ACC112 (cell line): Measurements from ENCODE around the gene SIPA1L3.
"Not testable (repeated sequence)": the region's sequence is repeated elsewhere in the genome, so short reads cannot be mapped to it uniquely, and the experiment has no call there.

ENCODE experiments used
- H2AFZ ChIP-seq: fragments of 200-600 bp; sonication (generic); one replicate; pipeline ENCODE4 v1.6.0; 2017; ENCODE audit warnings: antibody characterized with exemption, low read length; ENCODE audit not compliant: unreplicated experiment
- H3K27ac ChIP-seq: fragments of 200-600 bp; sonication (generic); 2 replicates; pipeline ENCODE4 v1.5.1; 2014; ENCODE audit warnings: low read depth, mild to moderate bottlenecking, antibody characterized with exemption, low read length, moderate library complexity
- H3K27me3 ChIP-seq: fragments of 200-600 bp; sonication (generic); 2 replicates; pipeline ENCODE4 v1.6.1; 2014; ENCODE audit warnings: mild to moderate bottlenecking, antibody characterized with exemption, low read length, moderate library complexity, mixed read lengths; ENCODE audit not compliant: insufficient read depth
- H3K36me3 ChIP-seq: fragments of 200-600 bp; sonication (generic); 2 replicates; pipeline ENCODE4 v1.6.1; 2016; ENCODE audit warnings: mild to moderate bottlenecking, antibody characterized with exemption, low read length, moderate library complexity, mixed read lengths; ENCODE audit not compliant: insufficient read depth
- H3K4me1 ChIP-seq: fragments of 200-600 bp; sonication (generic); one replicate; pipeline ENCODE4 v1.6.1; 2016; ENCODE audit warnings: low read length, mixed read lengths; ENCODE audit not compliant: insufficient read depth, unreplicated experiment, control insufficient read depth
- H3K4me3 ChIP-seq: fragments of 200-600 bp; sonication (generic); 2 replicates; pipeline ENCODE4 v1.5.1; 2014; ENCODE audit warnings: mild to moderate bottlenecking, low read depth, low read length
- H3K79me2 ChIP-seq: fragments of 200-600 bp; sonication (generic); one replicate; pipeline ENCODE4 v1.6.0; 2016; ENCODE audit warnings: low read length; ENCODE audit not compliant: control insufficient read depth, unreplicated experiment, insufficient read depth

Gene SIPA1L3, protein sequence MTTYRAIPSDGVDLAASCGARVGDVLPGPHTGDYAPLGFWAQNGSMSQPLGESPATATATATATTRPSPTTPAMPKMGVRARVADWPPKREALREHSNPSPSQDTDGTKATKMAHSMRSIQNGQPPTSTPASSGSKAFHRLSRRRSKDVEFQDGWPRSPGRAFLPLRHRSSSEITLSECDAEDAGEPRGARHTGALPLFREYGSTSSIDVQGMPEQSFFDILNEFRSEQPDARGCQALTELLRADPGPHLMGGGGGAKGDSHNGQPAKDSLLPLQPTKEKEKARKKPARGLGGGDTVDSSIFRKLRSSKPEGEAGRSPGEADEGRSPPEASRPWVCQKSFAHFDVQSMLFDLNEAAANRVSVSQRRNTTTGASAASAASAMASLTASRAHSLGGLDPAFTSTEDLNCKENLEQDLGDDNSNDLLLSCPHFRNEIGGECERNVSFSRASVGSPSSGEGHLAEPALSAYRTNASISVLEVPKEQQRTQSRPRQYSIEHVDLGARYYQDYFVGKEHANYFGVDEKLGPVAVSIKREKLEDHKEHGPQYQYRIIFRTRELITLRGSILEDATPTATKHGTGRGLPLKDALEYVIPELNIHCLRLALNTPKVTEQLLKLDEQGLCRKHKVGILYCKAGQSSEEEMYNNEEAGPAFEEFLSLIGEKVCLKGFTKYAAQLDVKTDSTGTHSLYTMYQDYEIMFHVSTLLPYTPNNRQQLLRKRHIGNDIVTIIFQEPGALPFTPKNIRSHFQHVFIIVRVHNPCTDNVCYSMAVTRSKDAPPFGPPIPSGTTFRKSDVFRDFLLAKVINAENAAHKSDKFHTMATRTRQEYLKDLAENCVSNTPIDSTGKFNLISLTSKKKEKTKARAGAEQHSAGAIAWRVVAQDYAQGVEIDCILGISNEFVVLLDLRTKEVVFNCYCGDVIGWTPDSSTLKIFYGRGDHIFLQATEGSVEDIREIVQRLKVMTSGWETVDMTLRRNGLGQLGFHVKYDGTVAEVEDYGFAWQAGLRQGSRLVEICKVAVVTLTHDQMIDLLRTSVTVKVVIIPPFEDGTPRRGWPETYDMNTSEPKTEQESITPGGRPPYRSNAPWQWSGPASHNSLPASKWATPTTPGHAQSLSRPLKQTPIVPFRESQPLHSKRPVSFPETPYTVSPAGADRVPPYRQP (N-terminal part only)

DNA sequence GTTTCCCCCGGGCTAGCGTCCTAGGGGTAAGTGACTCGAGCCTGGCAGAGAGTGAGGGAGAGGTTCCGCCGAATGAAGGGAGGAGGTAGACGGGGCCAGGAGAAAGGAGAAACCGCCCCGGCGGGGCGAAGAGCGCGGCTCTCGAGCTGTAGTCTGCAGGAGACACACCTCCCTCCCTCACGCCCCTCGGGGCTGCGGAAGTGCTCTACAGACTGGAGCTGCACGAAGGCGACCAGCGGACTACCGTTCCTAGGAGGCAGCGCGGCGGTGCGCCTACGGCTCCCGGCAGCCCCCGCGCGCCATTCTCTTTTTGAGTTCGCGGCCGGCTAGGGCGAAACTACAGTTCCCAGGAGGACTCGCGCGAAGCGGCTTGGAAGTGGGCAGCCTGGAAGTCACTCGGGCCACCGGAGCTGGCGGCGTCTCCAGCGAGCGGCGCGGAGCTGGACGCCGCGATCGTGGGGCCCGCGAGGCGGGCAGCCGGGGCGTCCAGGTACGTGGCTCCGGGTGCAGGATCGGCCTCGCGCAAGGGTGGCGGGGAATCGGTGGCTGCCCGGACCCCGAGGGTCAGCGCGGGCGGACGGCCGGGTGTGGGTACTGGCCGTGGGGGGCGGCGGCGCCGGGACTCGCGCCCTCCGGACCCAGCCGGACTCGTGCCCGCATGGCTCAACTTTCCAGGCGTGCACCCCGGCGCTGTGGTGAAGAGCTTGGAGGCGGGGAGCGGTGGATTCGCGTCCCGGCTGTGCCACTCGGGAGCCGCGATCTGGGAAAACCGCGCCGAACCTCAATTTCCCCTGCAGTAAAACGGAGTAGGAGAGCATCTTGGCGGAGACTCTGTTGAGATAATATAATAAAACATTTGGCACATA lies at the start of gene SIPA1L3:
SIPA1L3 (plus strand) TSS at position 340 of the 866 bp plus-strand sequence. CDS start 174,358 bp downstream, outside the sequence.
- Histone ChIP-seq H3K27ac (peak within 1 kb of the TSS; percentile 33; the same call in 1 of the 2 replicates), H3K27me3 (no peaks in the 10 kb centered on the region), H2AFZ (peak within 1 kb of the TSS; percentile 96), H3K4me3 (peak within 1 kb of the TSS; percentile 88), H3K79me2 (peaks cover 33% of the 10 kb centered on the region), H3K36me3 (no peaks in the 10 kb centered on the region), H3K4me1 (peaks cover 6% of the 10 kb centered on the region)

GRCh38 chr19:37864501-37864900 lies 42.5 kb upstream of the SIPA1L3 start:
- Histone ChIP-seq H3K4me3 (no peak overlapping the region), H3K27me3 (no peaks in the 10 kb centered on the region), H2AFZ (no peak overlapping the region), H3K79me2 (no peaks in the 10 kb centered on the region), H3K36me3 (no peaks in the 10 kb centered on the region), H3K4me1 (no peaks in the 10 kb centered on the region), H3K27ac (no peak overlapping the region)

- H3K4me1 ChIP-seq, H3K27ac ChIP-seq, H2AFZ ChIP-seq, H3K36me3 ChIP-seq, H3K27me3 ChIP-seq, H3K79me2 ChIP-seq, H3K4me3 ChIP-seq: not testable (repeated sequence)
These were observed 41.1 kb upstream of the SIPA1L3 start for GRCh38 chr19:37865930-37866329.

- Histone ChIP-seq H3K4me1 (no peaks in the 10 kb centered on the region), H3K27me3 (no peaks in the 10 kb centered on the region; the same call in 1 of the 2 replicates), H2AFZ (no peak overlapping the region), H3K4me3 (no peak overlapping the region), H3K27ac (no peak overlapping the region), H3K79me2 (no peaks in the 10 kb centered on the region), H3K36me3 (no peaks in the 10 kb centered on the region)
These were observed 39.2 kb upstream of the SIPA1L3 start for GRCh38 chr19:37867831-37868230.

DNA sequence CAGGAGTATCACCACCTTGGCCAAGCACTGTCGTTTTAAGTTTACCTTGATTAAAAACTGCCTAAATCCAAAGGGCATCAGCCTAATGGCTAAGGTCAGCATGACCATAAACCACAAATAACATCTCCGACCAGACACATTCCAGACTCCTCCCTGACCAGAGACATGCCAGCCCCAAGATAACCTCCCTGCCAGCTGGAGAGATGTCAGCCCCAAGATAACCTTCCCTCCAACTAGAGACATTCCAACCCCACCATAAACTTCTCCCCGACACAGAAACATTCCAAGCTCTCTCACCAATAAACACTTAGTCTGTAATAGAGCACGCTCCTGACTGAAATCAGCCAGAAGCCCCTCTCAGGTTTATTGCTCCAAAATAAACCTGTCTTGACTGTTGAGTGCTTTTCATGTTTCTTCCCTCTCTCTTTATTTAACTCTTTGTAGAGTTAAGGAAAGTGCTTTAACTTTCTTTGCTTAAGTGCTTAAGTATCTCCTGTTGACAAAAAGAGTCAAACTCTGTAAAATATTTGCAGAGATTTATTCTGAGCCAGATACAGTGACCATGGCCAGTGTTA lies 37.2 kb upstream of the SIPA1L3 start:
- H3K4me3 ChIP-seq = no peak overlapping the region
- no peaks in the 10 kb centered on the region for H3K79me2 ChIP-seq
- no peak overlapping the region for H2AFZ ChIP-seq
- H3K4me1 ChIP-seq = no peaks in the 10 kb centered on the region
- no peak overlapping the region for H3K27ac ChIP-seq
- no peaks in the 10 kb centered on the region for H3K36me3 ChIP-seq
- peaks cover 4% of the 10 kb centered on the region; the same call in 1 of the 2 replicates for H3K27me3 ChIP-seq

DNA sequence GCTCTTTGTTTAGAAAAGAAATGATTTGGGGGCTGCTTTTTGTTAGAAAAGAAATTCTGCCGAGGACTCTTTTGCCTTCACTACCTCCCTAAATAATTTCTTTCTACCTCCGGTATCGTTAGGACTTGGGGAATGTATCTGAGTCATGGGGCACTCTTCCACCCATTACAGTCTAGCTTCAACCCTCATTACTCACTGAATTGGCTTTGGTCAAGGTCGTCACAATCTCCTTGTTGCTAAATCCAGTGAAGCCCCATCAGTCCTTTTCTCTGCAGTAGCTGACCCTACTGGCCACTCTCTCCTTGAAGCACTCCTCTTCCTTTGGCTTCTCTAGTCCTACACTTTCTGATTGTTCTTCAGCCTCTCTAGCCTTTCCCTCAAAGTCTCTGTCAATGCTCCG lies 34.6 kb upstream of the SIPA1L3 start:
- H3K4me3 ChIP-seq = no peak overlapping the region

GRCh38 chr19:37874784-37875183 lies 32.2 kb upstream of the SIPA1L3 start:
- H2AFZ ChIP-seq = no peak overlapping the region
- H3K27me3 ChIP-seq = peaks cover 4% of the 10 kb centered on the region; the same call in 1 of the 2 replicates
- H3K4me3 ChIP-seq = no peak overlapping the region
- H3K4me1 ChIP-seq = no peaks in the 10 kb centered on the region
- H3K27ac ChIP-seq = no peak overlapping the region
- no peaks in the 10 kb centered on the region for H3K36me3 ChIP-seq
- no peaks in the 10 kb centered on the region for H3K79me2 ChIP-seq

More for the DNA sequence above, 34.6 kb upstream of the SIPA1L3 start:
- Histone ChIP-seq H3K4me1 (no peaks in the 10 kb centered on the region), H2AFZ (no peak overlapping the region), H3K79me2 (no peaks in the 10 kb centered on the region), H3K36me3 (no peaks in the 10 kb centered on the region), H3K27ac (no peak overlapping the region), H3K27me3 (peaks cover 4% of the 10 kb centered on the region; the same call in 1 of the 2 replicates)

DNA sequence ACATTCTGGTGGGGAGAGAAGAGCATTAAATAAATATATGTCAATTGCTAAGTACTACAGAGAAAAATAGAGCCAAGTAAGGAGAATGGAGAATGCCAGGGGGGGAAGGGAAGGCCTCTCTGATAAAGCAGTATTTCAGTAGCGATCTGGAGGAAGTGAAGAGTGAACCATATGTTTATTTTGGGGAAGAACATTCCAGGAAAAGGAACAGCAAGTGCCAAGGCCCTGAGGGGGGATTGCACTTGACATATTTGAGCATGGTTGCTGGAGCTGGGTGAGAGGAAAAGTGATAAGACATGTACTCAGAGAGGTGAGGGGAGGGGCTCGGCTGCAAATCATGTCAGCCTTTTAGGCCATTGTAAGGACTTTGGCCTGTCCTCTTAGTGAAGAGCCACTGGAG lies 31.0 kb upstream of the SIPA1L3 start:
- H2AFZ ChIP-seq = no peak overlapping the region
- H3K4me1 ChIP-seq = no peaks in the 10 kb centered on the region
- peaks cover 4% of the 10 kb centered on the region; the same call in 1 of the 2 replicates for H3K27me3 ChIP-seq
- no peak overlapping the region for H3K27ac ChIP-seq
- no peak overlapping the region for H3K4me3 ChIP-seq
- no peaks in the 10 kb centered on the region for H3K36me3 ChIP-seq
- no peaks in the 10 kb centered on the region for H3K79me2 ChIP-seq

DNA sequence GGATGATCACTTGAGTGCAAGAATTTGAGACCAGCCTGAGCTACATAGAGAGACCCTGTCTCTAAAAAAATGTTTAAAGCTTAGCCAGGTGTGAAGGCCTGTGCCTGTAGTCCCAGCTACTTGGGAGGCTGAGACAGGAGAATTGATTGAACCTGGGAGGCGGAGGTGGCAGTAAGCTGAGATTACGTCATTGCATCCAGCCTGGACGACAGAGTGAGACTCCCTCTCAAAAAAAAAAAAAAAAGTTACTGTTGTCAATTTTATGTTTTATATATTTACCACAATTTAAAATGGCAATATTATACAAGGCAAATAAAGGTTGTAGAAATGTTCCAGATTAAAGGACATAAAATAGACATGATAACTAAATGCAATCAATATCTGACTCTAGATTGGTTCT lies 29.9 kb upstream of the SIPA1L3 start:
- Histone ChIP-seq H3K79me2 (no peaks in the 10 kb centered on the region), H3K36me3 (no peaks in the 10 kb centered on the region), H3K27ac (no peak overlapping the region), H2AFZ (no peak overlapping the region), H3K4me3 (no peak overlapping the region), H3K4me1 (no peaks in the 10 kb centered on the region), H3K27me3 (peaks cover 4% of the 10 kb centered on the region; the same call in 1 of the 2 replicates)
